OCI-LY3 (cell line): ENCODE measurements around the gene PPP3CA.

ENCODE experiments used
- CTCF ChIP-seq: fragments of 200-600, 300-600 bp; sonication (generic); IDR thresholded peaks from 2 replicates; pipeline ENCODE4 v1.5.1; 2014; ENCODE audit warnings: antibody characterized with exemption, low read length, low read depth
- EZH2phosphoT487 ChIP-seq: fragments of 200-600 bp; shearing (Covaris generic); IDR thresholded peaks from 2 replicates; pipeline ENCODE4 v1.6.1; 2018; ENCODE audit warnings: antibody characterized with exemption, mixed run types, low read depth

- TF ChIP-seq CTCF = no peak
- TF ChIP-seq EZH2phosphoT487 = no peak
Observed at GRCh38 chr4:101265816-101266172, 81.5 kb downstream of the PPP3CA start.
